HL-60 (cell line): ENCODE results near the gene FASN.

Source experiments
- POLR2AphosphoS5 ChIP-seq: IDR thresholded peaks from 2 replicates; pipeline ENCODE4 v1.6.1; 2012; ENCODE audit warnings: low read depth
- TF ChIP-seq, protein P1 (sequence below): IDR thresholded peaks from one replicate; pipeline ENCODE4 v1.5.1; 2011; ENCODE audit warnings: low read length, control low read depth, inconsistent platforms; ENCODE audit not compliant: insufficient read depth

DNA sequence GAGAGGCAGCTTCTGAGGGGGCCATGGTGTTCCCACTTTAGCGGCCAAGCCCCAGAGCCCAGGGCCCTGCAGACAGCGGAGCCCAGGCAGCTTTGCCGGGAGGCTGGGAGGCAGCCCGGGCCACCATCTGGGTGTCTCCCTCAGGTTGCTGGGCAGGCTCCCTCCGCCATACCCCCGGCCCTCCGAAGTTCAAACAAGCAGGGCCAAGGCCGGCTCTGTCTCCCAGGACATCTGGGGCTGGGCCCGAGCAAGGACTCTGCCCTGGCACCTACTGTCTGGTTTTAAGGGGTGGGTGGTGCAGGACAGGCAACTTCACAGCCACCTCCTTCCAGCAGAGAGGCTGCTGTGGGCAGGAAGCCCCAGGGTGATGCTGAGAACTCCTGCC, 35.1 kb downstream of the FASN start:
- TF ChIP-seq, protein P1, sequence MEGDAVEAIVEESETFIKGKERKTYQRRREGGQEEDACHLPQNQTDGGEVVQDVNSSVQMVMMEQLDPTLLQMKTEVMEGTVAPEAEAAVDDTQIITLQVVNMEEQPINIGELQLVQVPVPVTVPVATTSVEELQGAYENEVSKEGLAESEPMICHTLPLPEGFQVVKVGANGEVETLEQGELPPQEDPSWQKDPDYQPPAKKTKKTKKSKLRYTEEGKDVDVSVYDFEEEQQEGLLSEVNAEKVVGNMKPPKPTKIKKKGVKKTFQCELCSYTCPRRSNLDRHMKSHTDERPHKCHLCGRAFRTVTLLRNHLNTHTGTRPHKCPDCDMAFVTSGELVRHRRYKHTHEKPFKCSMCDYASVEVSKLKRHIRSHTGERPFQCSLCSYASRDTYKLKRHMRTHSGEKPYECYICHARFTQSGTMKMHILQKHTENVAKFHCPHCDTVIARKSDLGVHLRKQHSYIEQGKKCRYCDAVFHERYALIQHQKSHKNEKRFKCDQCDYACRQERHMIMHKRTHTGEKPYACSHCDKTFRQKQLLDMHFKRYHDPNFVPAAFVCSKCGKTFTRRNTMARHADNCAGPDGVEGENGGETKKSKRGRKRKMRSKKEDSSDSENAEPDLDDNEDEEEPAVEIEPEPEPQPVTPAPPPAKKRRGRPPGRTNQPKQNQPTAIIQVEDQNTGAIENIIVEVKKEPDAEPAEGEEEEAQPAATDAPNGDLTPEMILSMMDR = no peak
- TF ChIP-seq POLR2AphosphoS5 = no peak
